ENCODE measurements around the gene ALAS2.
A peak's percentile ranks its signal among the peaks of the same experiment; 100 is the strongest.
"Not testable (repeated sequence)": the region's sequence is repeated elsewhere in the genome, so short reads cannot be mapped to it uniquely, and the experiment has no call there.

ALAS2 gene

GRCh38 chrX:55006827-55007621 lies 23.8 kb downstream of the ALAS2 start:
- no peak for DNase-seq (ENCODE audit: low read depth in 2 of 2)

- no peak for DNase-seq (ENCODE audit: low read depth in 2 of 2)
Measured at GRCh38 chrX:55005256-55005655, 25.5 kb downstream of the ALAS2 start.

GRCh38 chrX:55004231-55004630 lies 26.5 kb downstream of the ALAS2 start:
- DNase-seq (ENCODE audit: low read depth in 2 of 2) = no peak

DNA sequence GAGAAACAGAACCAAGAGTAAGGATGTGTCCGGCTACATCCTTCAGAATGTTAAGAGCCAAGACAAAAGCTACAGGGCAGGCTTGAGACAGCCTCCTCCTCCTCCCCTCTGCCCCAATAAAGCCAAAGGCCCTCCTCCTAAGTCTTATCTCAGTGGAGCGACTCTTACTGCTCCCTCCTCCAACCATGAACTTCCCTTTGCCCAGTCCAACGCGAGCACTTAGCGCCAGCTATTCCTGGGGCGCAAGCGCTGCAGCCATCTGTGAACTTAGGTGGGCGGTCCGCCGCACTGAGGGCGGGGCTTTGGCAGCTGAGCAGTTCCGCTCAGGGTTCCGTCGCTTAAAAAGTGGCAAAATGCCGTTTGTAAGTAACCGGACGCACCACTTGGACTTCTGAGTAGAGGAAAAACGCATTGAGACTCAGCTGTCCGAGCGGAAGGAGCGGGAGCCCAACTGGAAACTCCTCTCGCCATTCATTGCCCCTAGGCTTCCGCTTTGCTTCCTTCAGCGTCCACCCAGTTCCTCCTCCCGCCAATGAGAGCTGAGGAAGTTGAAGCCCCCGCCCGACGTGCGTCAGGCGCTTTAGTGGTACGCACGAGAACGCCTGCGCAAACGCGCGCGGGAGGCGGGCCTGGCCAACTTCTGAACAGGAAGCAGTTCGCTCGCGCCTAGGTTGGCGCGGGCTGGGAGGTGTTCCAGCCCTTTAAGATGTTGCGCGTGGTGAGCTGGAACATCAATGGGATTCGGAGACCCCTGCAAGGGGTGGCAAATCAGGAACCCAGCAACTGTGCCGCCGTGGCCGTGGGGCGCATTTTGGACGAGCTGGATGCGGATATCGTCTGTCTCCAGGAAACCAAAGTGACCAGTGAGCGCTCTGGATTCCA lies 30.8 kb downstream of the ALAS2 start, which contains the start of gene APEX2:
Gene APEX2 (plus strand): TSS at position 647 of the 882 bp plus-strand sequence. CDS start 60 bp downstream, at position 707.
- peak; percentile 69 to 78 for DNase-seq (ENCODE audit: low read depth in 2 of 2)

DNA sequence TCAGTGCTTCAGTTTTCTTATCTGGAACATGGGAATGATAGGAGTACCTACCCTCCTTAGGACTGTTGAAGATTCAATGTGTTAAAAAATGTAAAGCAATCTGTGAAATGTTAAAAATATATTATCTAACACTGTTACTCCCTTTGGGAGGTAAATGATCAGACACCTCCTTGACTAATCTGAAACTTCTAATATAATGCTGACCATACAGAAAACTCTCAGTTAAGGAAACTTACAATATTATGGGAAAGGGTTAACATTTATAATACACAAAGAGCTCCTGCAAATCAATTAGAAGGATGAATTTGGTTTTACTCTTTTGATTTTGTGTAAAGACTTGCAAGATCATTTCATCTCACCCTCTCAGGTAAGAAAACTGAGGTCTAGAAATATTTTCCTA lies 35.2 kb downstream of the ALAS2 start:
- no peak for DNase-seq (ENCODE audit: low read depth in 2 of 2)

- DNase-seq (ENCODE audit: low read depth in 2 of 2) = no peak
Measured at GRCh38 chrX:54994668-54995351, 36.0 kb downstream of the ALAS2 start.

DNA sequence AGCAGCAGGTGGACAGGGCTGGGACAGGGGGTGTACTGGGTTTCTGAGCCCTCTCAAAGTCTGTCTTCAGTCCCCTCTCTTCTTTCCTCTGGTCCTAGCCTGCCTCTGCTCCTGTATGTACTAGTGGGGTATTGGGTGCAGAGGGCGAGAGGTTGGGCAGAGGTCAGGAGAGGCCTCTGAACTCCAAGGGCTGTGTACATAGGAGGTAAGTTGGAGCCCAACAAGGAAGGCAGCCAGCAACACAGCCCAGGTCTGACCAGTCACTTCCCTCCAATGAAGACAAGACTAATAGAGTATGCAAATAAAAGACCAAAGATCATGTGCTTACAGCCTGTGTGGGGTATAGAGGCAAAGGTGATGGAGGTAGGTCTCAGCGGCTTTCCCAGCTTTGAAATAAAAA lies 36.7 kb downstream of the ALAS2 start, which contains the start of gene PFKFB1:
Gene PFKFB1 (minus strand): TSS at position 90 of the 400 bp plus-strand sequence. CDS start 181 bp downstream, outside the sequence.
- DNase-seq (ENCODE audit: low read depth in 2 of 2) = no peak

GRCh38 chrX:54992911-54993622 lies 37.7 kb downstream of the ALAS2 start:
- no peak for DNase-seq (ENCODE audit: low read depth in 2 of 2)

DNA sequence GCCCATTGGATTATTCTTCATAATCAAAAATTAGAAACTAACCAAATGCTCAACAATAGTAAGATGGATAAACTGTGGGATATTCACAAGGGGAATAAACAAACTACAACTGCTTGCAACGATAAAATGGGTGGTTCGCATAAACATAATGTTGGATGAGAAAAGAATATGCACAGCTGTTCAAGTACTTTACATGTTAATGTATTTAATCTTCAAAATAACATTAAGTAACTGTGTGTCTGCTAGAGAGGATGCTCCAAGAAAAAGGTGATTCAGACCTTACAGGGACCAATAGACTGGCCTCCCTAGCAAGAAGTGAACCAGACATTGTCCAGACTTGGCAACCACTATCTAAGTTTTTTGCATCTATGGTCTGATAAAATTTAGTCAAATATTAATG lies 39.1 kb downstream of the ALAS2 start:
- DNase-seq (ENCODE audit: low read depth in 2 of 2) = no peak

DNA sequence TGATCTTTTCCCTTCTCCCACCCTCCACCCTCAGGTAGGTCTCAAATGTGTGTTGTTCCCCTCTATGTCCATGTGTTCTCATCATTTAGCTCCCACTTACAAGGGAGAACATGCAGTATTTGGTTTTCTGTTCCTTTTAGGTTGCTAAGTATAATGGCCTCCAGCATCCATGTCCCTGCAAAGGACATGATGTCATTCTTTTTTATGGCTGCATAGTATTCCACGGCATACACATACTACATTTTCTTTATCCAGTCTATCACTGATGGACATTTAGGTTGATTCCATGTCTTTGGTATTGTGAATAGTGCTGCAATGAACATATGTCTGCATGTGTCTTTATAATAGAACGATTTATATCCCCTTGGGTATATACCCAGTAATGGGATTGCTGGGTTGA lies 47.5 kb downstream of the ALAS2 start:
- DNase-seq (ENCODE audit: low read depth in 2 of 2) = not testable (repeated sequence)

DNA sequence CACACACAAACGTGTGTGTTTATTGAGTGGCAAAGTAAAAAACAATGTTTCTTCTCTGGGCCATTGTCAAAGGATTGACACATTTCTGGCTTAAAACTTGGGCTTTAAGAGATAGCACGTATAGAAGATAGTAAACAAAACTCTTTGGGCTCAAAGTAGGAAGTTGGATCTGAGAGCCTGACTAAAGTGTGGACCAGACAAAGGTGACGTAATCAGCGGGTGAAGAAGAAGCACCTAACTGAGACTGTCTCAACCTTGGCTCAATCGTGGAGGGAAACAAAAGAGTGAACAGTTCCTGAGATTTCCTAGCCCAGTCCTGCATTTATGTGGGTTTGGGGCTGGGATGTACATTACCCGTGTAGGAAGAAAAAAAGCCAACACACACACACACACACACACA lies 50.4 kb downstream of the ALAS2 start:
- no peak for DNase-seq (ENCODE audit: low read depth in 2 of 2)

DNA sequence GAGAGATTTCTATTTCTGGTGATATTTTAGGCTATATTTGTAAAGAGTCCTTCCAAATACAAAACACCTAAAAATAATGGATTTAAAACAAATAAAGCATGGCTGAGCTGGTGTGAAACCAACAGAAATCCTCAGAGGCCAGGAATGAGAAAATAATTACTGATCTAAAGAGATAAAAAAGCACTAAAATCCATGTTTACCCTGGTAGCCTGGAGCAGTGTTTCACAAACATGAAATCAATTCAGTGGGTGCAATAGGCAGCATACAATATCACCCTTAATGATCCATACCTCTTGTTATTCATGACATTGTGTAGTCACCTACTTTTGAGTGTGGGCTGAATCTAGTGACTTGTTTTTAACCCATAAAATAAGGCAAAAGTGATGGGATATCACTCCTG lies 51.3 kb downstream of the ALAS2 start:
- DNase-seq (ENCODE audit: low read depth in 2 of 2) = no peak

DNA sequence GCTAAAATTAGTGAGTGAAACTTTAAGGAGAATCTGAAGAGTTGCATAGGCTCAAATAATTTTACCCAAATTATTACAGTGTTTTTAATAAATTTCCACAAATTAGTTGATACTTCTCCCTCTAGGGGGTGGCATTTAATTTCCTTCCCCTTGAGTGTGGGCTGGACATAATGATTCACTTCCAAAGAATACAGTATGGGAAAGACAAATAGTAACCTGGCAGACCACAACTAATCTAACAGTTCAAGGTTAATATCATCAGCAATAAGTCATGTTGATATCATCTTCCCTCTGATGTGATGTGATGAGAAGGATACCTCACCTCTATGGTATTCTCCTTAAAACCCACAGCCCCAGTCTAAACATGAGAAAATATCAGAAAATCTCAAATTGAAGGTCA lies 52.3 kb downstream of the ALAS2 start:
- DNase-seq (ENCODE audit: low read depth in 2 of 2) = no peak

DNA sequence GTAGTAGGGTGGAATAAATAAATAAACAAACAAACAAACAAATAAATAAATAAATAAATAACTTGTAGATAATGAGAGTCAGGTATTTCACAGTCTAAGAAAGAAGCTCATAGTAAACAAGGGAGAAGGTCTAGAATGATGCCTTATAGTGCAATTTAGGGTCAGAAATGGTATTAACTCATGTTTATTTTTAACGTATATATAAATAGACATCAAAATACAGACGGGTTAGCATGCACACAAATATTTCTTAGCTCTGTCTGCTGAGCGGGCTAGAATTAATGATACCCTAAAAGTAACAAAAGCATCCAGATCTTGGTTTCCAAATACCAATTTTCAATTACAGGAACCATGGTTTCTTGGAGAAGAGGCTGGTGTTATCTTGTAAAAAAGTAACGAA lies 53.4 kb downstream of the ALAS2 start:
- DNase-seq (ENCODE audit: low read depth in 2 of 2) = no peak

GRCh38 chrX:54964766-54965497 lies 65.8 kb downstream of the ALAS2 start:
- no peak for DNase-seq (ENCODE audit: low read depth in 2 of 2)

DNA sequence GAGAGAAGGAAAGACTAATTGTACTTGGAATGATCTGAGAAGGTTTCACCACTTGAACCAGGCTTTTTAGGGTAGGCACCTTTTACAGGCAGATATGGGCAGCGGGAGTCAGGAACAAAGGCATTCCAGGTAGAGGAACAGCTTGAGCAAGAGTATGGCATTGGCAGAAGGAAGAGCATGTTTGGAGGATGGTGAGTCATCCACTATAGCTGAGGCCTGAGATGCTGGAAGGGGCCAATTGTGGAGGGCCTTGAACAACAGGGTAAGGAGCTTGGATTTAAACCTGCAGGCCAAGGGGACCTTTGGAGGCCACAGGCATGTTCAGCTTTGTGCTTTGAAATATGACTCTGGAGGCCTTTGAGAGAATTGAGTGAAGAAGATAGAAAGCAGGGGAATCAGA lies 69.0 kb downstream of the ALAS2 start:
- DNase-seq (ENCODE audit: low read depth in 2 of 2) = no peak
